ENCODE measurements around the gene ZNF385D.
"Not testable (repeated sequence)": the region's sequence is repeated elsewhere in the genome, so short reads cannot be mapped to it uniquely, and the experiment has no call there.

The ZNF385D gene

DNA sequence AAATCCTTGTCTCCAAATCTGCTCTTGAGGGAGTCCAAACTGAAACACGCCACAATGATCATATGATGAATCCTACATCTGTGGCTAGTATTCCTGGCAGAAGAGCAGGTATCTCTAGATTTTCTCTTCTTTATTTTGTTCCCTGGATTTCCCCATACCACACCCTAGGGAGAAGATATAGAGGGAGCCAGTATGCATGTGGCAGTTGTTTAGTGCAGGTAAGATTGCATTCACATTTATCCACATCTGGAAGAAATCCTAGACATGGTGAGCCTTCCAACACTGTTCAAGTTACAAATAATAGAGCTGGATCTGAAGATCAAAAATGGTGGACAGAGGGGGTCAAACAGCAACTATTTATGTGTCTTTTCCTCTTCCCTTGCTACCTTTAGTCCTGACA lies 316.7 kb downstream of the ZNF385D start:
- DNase-seq = no peak

DNA sequence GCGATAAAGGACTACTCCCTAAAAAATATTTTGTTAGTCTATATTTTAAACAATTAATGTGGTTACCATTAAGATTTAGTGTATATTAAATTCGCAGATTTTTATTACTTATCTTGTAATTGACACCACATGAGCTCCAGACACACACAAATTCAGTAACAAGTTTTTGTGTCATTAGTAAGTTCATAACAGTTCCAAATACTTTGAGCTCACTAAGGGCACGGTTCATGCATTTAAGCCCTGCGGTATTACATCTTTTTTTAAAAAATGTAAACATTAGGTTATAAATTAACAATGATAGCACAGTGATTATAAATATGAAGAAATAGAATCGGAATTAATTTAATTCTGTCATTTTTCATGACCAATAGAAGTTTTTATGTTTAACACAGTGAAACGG lies 317.3 kb downstream of the ZNF385D start:
- no peak for DNase-seq

DNA sequence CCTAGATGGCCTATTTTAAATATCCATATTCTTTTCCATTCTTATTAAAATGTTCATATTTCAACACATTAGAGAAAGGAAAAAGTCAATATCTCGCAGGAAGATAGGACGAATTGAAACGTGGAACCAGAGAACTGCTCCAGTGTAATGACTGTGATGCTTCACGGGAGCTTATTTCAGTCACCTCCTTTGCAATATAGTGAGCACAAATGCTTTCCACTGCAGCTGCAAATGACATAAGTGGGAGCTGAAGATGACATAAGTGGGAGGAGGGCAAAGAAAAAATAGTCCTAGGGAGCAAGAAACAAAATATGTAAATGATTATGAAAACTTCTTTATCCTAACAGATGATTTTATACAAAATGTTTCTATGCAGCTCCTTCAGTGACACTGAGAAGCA lies 324.1 kb downstream of the ZNF385D start:
- no peak for DNase-seq

DNA sequence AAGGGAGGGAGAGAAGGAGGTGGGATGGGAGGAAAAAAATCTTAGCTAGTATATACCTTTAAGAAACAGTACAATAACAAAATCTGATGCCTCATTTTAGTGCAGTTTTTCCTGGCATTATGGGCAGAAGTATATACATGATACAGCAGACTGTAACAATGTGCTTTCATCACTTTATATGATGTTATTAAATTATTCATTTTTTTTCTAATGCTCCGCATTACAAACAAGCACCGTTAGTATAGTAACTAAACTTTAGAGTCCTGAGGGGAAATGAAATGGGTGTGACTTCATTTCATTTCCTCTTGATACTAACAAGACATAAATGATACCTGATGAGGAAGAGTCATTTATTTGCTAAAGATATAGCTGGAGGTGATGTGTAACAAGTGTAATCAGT lies 325.3 kb downstream of the ZNF385D start:
- DNase-seq = no peak

DNA sequence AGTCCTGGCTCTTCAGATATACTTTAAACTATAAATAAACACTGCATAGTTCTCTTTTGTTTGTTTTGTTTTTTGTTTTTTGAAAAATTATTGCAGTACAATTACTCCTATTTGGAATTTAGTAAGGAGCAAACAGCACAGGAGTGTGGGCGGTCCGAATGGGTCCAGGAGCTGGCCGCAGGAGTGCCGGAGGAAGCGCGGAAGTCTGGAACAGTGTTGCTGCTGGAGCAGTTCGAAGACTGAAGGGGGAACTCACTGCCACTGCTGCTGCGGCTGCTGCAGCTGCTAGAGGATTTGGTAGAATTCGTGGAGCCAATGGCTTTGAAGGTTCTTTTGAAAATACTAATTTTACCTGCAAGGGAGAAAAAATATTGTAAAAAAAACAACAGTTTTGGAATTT lies 329.9 kb downstream of the ZNF385D start:
- no peak for DNase-seq

DNA sequence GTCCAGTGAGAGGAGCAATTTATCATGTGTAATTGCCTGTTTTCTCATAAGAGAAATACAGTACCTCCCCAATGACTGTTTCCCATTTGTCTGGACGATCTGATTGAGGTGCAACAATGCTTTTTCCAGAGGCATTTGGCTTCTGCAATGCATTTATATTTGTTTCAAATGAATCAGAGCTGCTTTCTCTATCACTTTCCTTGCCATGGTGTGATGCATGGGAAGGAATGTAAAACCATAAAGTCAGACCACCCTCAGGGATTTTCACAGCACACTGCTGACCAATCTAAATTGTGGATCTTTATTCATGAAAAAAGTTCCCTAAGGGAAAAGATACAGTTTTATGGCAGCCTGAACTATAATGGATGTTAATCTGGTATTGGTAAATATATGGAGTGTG lies 333.0 kb downstream of the ZNF385D start:
- DNase-seq = no peak

DNA sequence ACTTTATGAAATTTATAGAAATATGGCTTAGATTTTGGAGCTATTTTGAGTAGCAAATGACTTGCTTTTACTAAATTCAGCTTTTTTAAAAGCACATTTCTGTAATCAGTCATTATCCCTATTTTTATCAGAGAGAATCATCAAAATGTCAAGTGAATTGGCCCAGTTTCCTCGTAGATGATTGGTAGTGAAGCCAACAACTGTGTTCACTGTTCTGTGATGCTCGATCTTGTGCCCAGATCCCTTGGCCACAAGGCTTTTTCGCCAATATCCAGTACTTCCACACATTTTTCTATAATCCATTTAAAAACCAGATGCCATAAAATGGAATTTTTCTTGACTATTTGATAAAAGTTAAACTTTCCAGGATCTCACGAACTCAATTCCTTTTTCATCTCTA lies 336.5 kb downstream of the ZNF385D start:
- no peak for DNase-seq

DNA sequence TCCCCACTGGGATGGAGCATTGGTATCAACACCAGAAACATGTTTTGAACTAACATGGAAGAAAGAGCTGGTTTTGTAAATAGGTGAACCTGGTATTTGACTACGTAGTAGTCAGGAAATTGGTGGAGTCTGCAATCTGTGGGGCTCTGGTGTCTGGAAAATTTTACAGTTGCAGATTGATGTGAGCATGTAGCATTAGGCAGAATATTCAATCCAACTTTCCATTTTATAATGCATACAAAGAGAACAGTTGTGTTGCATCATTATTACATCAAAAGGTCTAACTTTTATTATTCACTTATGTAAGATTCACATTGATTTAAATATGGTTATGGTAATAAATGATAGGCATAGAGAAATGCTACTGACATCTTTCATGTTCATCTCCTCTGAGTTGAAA lies 340.0 kb downstream of the ZNF385D start:
- DNase-seq = no peak

DNA sequence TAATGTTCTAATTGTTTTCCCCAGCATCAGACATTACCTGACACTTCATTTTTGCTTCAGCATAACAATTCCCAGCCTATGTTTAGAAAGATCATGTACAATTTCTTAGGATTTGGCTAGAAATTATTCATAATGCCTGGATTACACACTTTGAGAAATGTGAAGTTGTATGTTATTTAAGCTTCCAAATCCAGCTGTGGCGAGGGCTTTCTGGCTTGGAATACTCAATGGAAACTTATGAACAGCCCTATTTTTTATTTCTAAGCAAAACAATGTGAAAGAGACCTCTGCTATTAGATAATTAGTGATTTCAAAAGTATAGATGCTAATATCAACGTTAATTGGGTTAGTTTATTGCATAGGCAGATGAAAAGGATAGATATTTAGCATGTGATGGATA lies 341.6 kb downstream of the ZNF385D start:
- no peak for DNase-seq

DNA sequence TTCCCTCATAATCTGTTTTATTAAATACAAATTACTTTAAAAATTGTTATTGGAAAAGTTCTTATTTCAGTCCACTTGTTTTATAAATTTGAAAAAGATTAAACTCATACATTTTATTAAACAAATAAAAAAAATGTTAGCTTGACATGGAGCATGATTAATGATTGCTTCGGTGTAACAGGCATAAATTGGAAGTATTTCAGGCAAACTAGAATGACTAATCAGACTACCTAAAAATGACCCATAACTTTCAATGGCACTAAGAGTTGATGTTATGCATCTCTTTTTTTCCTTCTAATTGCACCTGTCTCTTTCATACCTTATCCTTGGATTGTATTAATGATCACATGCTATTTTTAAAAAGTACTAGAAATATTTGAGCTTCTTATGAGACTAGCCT lies 343.3 kb downstream of the ZNF385D start:
- DNase-seq = no peak

DNA sequence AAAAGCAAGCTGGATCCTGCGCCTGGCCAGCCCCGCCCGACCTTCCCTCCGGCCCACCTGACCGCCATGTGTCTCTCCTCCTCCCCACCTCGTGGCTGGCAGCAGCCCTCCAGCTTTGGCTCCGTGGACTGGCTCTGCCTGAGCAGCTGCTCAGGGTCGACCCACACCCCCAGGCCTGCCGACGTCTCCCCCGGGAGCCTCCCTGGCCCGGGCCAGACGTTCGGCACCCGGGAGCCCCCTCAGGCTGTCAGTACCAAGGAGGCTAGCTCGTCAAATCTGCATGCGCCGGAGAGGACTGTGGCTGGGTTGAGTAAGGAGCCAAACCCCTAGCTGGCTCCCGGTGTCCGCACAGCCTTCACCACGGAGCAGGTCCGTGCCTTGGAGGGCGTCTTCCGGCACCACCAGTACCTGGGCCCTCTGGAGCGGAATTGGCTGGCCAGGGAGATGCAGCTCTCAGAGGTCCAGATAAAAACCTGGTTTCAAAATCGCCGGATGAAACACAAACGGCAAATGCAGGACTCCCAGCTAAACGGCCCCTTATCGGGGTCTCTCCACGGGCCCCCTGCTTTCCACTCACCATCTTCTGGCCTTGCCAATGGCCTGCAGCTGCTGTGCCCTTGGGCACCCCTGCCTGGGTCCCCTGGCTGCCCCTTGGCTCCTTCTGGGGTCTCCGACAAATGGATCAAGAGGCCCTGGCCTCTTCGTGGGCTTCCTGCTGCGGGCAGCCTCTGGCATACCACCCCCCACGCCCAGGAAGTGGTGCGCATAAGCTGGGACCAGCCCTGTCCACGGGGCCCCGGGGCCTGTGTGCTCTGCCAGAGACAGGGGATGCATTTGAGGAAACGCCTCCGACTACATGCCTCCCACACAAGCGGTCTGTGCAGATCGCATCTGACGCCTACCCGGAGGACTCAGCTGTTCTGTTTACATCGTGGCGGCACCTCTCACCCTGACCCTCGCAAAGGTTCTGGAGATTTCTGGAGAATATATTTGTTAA lies 345.0 kb downstream of the ZNF385D start:
- DNase-seq = no peak

DNA sequence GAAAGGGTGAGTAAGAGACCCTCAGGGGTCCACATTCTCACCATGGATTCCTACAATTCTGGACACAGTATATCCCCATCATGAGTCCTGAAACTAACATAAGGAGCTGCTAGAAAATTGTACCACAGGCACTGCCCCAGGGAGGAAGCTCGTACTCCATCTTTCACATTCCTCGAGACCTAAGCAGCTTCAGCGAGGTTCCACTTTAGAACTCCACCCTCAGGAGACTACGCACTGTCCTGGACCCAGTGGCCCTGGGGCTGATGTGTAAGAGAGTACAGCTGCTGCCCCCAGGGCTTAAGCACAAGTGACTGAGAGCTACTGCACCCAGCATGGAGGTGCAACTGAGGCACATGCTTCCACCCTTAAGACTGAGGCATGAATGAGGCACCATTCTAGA lies 352.5 kb downstream of the ZNF385D start:
- DNase-seq = no peak

DNA sequence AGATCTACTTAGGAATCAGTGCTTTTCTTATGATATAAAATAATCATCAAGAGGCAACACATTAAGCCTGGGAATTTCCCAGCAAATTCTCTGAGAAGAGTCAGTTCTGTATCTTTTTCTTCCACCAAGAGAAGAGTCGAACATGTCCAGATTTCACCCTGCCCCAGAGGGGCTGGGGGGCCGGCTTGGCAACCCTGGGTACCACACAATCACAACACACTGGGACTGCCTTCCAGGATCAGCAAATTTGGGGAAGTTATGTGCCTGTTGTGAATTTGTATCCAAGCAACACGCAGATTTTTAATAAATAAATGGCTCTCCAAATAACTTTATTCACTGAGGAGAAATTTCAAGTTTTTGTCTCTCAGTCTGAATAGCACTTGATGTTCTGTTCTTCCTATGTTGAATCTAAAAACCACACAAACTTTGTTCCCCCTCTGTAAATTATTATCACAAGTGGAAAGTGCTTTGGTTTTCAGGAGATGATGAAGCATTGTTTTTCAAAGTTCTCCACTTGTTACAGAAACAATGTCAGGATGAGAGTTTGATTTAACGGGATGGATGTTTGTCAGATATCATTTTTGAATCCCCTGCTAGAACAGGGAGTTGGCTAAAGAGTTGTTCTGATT lies 357.2 kb downstream of the ZNF385D start:
- DNase-seq = no peak

DNA sequence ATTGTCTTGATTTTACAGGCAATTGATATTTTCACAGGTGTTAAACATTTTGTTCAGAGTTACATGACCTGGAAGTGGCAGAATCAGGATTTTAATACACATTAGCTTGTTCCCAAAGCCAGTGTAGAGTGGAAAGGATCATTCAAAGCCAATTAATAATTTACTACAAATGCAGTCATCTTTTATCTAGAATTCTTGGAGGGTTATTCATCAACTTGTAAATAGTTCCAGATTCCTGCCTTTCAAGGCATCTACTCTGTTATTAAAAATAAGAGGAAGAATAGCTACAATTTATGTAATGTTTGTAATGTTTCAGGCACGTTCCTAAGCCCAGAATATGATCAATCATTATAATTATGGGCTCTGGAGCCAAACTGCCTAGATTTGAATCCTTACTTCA lies 358.5 kb downstream of the ZNF385D start:
- DNase-seq = no peak

DNA sequence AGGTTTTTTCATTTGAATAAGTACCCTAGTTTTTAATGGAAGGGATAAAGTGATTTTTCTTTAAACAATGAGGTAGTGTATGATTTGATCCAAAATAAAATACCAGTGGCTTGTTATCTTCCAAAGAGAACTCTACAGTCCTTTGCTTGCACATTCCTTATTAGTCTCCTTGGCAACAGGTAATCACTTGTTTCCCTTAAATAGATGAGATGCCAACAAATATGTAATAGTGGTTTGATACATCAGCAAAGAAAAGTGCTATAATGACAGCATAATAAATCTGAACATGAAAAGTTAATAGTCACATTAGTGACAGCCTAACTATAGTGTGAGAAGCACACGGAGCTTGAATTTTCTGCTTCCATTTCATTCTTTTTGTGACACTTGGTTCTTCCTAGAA lies 360.2 kb downstream of the ZNF385D start:
- DNase-seq = no peak

DNA sequence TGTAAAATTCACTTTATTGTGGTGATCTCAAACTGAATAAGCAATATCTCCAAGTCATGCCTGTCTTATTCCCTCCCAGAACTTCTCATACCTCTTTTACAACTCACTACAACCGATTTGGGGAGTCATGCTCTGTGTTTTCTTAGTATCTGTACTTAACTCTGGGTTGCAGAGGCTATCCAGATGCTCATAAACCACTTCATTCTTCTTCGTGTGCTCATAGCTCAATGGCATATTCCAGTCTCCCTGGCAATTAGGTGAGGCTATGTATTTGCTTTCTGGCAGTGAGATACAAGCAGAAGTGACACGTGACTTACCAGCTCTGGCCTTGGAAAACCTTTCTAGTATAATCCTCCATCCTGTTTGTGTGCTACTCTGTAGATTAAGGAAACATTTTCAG lies 360.9 kb downstream of the ZNF385D start:
- no peak for DNase-seq

DNA sequence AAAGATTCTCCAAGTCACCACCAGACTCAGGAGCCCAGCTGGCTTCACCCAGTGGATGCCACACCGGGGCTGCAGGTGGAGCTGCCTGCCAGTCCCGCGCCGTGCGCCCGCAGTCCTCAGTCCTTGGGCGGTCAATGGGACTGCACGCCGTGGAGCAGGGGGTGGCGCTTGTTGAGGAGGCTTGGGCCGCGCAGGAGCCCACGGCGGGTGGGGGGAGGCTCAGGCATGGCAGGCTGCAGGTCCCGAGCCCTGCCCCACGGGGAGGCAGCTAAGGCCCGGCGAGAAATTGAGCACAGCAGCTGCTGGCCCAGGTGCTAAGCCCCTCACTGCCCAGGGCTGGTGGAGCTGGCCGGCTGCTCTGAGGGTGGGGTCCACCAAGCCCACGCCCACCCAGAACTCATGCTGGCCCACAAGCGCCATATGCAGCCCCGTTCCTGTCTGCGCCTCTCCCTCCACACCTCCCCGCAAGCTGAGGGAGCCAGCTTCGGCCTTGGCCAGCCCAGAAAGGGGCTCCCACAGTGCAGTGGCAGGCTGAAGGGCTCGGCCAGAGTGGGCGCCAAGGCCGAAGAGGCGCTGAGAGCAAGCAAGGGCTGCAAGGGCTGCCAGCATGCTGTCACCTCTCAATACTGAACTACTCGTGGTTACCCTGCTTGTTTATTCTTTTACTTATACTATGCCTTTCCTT lies 363.7 kb downstream of the ZNF385D start:
- not testable (repeated sequence) for DNase-seq

DNA sequence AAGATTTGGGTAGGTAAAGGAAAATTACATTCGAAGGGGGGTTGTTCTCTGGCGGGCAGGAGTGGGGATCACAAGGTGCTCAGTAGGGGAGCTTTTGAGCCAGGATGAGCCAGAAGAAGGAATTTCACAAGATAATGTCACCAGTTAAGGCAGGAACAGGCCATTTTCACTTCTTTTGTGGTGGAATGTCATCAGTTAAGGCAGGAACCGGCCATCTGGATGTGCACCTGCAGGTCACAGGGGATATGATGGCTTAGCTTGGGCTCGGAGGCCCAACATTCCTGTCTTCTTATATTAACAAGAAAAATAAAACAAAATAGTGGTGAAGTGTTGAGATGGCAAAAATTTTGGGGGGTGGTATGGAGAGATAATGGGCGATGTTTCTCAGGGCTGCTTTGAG lies 373.0 kb downstream of the ZNF385D start:
- DNase-seq = not testable (repeated sequence)

DNA sequence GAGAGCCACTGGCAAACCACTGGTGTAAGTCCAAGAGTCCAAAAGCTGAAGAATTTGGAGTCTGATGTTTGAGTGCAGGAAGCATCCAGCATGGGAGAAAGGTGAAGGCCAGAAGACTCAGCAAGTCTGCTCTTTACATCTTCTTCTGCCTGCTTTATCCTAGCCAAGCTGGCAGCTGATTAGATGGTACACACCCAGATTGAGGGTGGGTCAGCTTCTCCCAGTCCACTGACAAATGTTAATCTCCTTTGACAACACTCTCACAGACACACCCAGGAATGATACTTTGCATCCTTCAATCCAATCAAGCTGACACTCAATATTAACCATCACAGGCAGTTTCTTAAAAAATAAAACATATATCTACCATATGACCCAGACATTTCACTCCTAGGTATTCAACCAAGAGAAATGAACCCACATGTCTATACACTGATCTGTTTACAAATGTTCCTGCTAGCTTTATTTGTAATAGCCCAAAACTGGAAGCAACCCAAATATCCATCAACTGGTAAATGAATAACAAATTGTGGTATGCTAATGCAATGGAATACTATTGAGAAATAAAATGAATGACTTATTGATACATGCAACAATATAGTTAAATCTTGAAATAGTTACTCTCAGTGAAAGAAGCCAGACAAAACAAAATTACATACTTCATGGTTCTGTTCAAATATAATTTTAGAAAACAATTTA lies 373.8 kb downstream of the ZNF385D start:
- no peak for DNase-seq

DNA sequence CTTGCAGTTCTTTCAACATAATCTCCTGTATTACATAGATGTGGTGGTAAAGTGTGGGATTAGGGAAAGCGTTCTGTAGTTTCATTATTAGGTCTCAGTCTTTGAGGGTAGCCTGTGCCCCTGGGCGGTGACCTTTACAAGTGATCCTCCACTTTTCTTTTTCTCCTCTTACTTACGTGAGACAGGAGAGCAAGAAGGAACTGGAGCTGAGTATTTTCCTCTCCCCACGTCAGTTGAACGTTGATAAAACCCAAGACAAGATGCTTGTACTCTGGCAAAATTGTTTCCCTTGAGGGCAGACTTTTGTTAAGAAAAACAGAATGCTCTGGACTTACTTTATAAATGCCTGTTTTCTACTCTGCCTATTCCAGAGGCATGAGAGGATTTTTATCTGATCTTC lies 378.7 kb downstream of the ZNF385D start:
- no peak for DNase-seq

All from NCI-H1436 (cell line).